ENCODE data around the gene HK3. TPM values are rescaled to one million over a fixed set of nuclear protein-coding genes. Genes with fewer than 3 reads are reported as not detected.

The HK3 gene
- total and polyA plus RNA-seq, 3 experiments from 2014 or later: 1.3 to 1.5 TPM; not detected in 1

GRCh38 chr5:176845392-176845713, 53.8 kb downstream of the HK3 start:
- Mint-ChIP-seq H3K27me3 (peaks cover 19 to 61% of the 10 kb centered on the region in 2 donors), H3K27ac (peak overlapping the region in 1 of 8 donors; percentile 40), H3K4me3 (no peak overlapping the region), H3K9me3 (peaks cover 0 to 1% (median 0%) of the 10 kb centered on the region in 5 donors), H3K36me3 (no peaks in the 10 kb centered on the region), H3K4me1 (no peaks in the 10 kb centered on the region)
- DNase-seq: no peak
- Histone ChIP-seq H3K4me3 (ENCODE audit: low read length) (no peak overlapping the region), H3K27ac (ENCODE audit: low read depth, low read length) (no peak overlapping the region), H3K9me3 (ENCODE audit: low read length) (no peaks in the 10 kb centered on the region), H3K27me3 (ENCODE audit: insufficient read depth, low read length, poor library complexity, severe bottlenecking) (peaks cover 4% of the 10 kb centered on the region), H3K36me3 (ENCODE audit: insufficient read depth, low read length) (no peaks in the 10 kb centered on the region), H3K4me1 (ENCODE audit: insufficient read depth, low read length) (no peaks in the 10 kb centered on the region)
- ChIA-PET CTCF (no interaction called here), POLR2A (no interaction called here)

DNA sequence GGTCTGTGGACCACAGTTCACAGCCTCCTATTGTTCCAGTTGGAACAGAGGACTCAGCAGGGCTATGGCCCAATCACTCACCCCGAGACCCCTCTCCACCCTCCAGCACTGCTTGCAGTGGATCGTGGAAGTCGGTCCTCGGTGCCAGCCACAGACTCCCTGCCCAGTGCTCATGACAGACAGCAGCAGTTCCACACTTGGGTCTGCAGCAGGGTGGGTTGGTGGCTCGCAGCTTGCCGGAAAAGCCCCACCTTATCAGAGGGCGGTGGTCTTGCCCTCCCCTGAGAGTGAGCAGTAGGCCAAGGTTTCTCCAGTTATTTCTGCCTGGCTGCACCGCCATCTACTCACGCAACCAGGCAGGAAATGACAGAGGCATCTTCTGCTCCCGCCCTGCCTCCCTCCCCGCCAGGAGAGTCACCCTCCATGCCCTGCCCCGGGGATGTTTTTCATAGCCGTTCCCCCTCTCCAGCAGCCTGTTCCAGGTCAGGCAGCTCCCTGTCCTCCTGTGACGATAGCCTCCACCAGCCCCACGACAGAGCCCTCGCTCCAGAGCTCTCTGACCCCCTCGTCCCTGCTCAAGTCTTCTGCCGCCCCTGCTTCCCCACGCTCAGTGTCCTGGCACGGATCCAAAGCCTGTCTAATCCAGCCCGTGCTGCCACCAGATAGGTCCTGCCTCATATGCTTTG, 54.3 kb downstream of the HK3 start:
- Histone ChIP-seq H3K4me3 (ENCODE audit: low read length) (no peak overlapping the region), H3K36me3 (ENCODE audit: insufficient read depth, low read length) (no peaks in the 10 kb centered on the region), H3K9me3 (ENCODE audit: low read length) (no peaks in the 10 kb centered on the region), H3K4me1 (ENCODE audit: insufficient read depth, low read length) (no peaks in the 10 kb centered on the region), H3K27me3 (ENCODE audit: insufficient read depth, low read length, poor library complexity, severe bottlenecking) (peaks cover 4% of the 10 kb centered on the region), H3K27ac (ENCODE audit: low read depth, low read length) (no peak overlapping the region)
- Mint-ChIP-seq H3K4me1 (no peaks in the 10 kb centered on the region), H3K27ac (no peak overlapping the region), H3K27me3 (peaks cover 23 to 61% of the 10 kb centered on the region in 2 donors), H3K4me3 (no peak overlapping the region), H3K36me3 (no peaks in the 10 kb centered on the region), H3K9me3 (peaks cover 0 to under 1% (median 0%) of the 10 kb centered on the region in 5 donors)
- POLR2A ChIA-PET: no interaction called here
- DNase-seq: no peak
- CTCF ChIA-PET: no interaction called here

DNA sequence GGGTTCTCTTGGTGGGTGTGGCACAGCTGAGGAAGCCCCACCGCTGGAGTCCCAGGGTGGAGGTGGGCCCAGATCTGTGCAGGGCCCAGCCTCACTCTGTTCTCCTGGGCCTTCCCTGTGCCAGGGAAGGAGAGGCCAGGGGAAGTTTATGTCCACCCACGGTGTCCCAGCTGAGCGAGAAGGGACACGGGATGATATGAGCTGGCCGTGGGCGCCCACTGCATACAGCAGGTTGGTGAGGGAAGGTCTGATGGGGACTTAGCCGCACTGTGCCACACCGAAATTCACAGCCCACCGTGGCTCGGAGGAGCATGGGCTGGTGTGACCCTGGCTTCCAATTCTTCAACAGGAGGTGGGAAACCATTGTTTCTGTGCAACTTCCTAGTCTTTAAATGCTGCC, 54.9 kb downstream of the HK3 start:
- CTCF ChIA-PET: no interaction called here
- no peaks in the 10 kb centered on the region for H3K4me1 Mint-ChIP-seq
- H3K9me3 ChIP-seq (ENCODE audit: low read length): no peaks in the 10 kb centered on the region

DNA sequence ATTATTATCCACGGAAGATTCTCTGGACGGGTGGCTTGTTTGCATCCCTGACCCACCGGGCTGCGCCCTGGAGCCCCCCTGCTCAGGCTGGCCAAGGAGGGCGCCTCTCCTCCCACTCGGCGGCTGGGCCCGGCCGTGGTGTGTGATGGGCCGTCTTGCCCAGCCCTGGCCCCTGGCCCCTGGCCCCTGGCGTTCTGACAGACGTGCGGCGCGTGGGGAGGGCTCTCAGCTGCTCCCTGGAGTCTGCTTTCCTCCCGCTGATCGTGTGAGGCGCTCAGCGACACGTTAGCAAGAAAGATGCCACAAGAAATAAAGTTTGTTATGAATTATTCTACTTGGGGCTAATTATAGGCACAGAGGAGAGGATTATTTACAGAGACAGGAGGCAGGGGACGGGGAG, 55.5 kb downstream of the HK3 start:
- Mint-ChIP-seq H3K36me3 (no peaks in the 10 kb centered on the region), H3K27ac (no peak overlapping the region), H3K27me3 (peaks cover 24 to 61% of the 10 kb centered on the region in 2 donors), H3K9me3 (no peaks in the 10 kb centered on the region), H3K4me1 (no peaks in the 10 kb centered on the region), H3K4me3 (no peak overlapping the region)
- ChIA-PET POLR2A (no interaction called here), CTCF (no interaction called here)
- Histone ChIP-seq H3K27ac (ENCODE audit: low read depth, low read length) (no peak overlapping the region), H3K4me3 (ENCODE audit: low read length) (no peak overlapping the region), H3K36me3 (ENCODE audit: insufficient read depth, low read length) (no peaks in the 10 kb centered on the region), H3K9me3 (ENCODE audit: low read length) (no peaks in the 10 kb centered on the region), H3K4me1 (ENCODE audit: insufficient read depth, low read length) (no peaks in the 10 kb centered on the region), H3K27me3 (ENCODE audit: insufficient read depth, low read length, poor library complexity, severe bottlenecking) (peaks cover 4% of the 10 kb centered on the region)
- no peak for DNase-seq

More for the DNA sequence above, 54.9 kb downstream of the HK3 start:
- H3K27ac ChIP-seq (ENCODE audit: low read depth, low read length): no peak overlapping the region
- H3K4me1 ChIP-seq (ENCODE audit: insufficient read depth, low read length): no peaks in the 10 kb centered on the region
- no peak overlapping the region for H3K4me3 Mint-ChIP-seq
- H3K27me3 Mint-ChIP-seq: peaks cover 24 to 58% of the 10 kb centered on the region in 2 donors
- DNase-seq: no peak
- no peak overlapping the region for H3K4me3 ChIP-seq (ENCODE audit: low read length)
- POLR2A ChIA-PET: no interaction called here
- H3K36me3 Mint-ChIP-seq: no peaks in the 10 kb centered on the region
- H3K9me3 Mint-ChIP-seq: no peaks in the 10 kb centered on the region
- peaks cover 4% of the 10 kb centered on the region for H3K27me3 ChIP-seq (ENCODE audit: insufficient read depth, low read length, poor library complexity, severe bottlenecking)
- H3K36me3 ChIP-seq (ENCODE audit: insufficient read depth, low read length): no peaks in the 10 kb centered on the region
- no peak overlapping the region for H3K27ac Mint-ChIP-seq

DNA sequence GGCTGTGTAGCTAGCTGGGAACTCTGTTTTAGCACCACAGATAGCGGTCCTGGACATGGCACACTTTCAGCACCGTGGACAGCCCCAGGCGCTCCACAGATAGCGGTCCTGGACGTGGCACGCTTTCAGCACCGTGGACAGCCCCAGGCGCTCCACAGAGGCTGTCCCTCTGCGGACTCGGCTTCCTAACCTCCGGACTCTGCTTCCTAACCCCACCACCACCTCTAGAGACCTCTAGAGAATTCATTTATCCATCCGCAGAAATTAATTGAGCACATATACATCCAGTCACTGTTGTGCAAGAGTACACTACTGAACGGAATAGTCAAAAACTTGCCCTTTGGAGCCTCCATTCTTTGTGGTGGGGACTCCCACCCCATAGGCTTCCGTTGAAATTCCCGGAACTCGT, 61.4 kb downstream of the HK3 start:
- no peaks in the 10 kb centered on the region for H3K4me1 Mint-ChIP-seq
- H3K36me3 Mint-ChIP-seq: no peaks in the 10 kb centered on the region
- POLR2A ChIA-PET: no interaction called here
- no peak overlapping the region for H3K4me3 ChIP-seq (ENCODE audit: low read length)
- no peak overlapping the region for H3K27ac ChIP-seq (ENCODE audit: low read depth, low read length)
- H3K9me3 Mint-ChIP-seq: peaks cover 0 to 3% (median 0%) of the 10 kb centered on the region in 5 donors
- peak; percentile 42 to 73 (median 63) for DNase-seq
- H3K9me3 ChIP-seq (ENCODE audit: low read length): no peaks in the 10 kb centered on the region
- no peaks in the 10 kb centered on the region for H3K4me1 ChIP-seq (ENCODE audit: insufficient read depth, low read length)
- H3K27ac Mint-ChIP-seq: no peak overlapping the region
- no peak overlapping the region for H3K4me3 Mint-ChIP-seq
- CTCF ChIA-PET: no interaction called here
- H3K36me3 ChIP-seq (ENCODE audit: insufficient read depth, low read length): no peaks in the 10 kb centered on the region
- H3K27me3 Mint-ChIP-seq: peaks cover 27 to 58% of the 10 kb centered on the region in 2 donors
- H3K27me3 ChIP-seq (ENCODE audit: insufficient read depth, low read length, poor library complexity, severe bottlenecking): peaks cover 8% of the 10 kb centered on the region

DNA sequence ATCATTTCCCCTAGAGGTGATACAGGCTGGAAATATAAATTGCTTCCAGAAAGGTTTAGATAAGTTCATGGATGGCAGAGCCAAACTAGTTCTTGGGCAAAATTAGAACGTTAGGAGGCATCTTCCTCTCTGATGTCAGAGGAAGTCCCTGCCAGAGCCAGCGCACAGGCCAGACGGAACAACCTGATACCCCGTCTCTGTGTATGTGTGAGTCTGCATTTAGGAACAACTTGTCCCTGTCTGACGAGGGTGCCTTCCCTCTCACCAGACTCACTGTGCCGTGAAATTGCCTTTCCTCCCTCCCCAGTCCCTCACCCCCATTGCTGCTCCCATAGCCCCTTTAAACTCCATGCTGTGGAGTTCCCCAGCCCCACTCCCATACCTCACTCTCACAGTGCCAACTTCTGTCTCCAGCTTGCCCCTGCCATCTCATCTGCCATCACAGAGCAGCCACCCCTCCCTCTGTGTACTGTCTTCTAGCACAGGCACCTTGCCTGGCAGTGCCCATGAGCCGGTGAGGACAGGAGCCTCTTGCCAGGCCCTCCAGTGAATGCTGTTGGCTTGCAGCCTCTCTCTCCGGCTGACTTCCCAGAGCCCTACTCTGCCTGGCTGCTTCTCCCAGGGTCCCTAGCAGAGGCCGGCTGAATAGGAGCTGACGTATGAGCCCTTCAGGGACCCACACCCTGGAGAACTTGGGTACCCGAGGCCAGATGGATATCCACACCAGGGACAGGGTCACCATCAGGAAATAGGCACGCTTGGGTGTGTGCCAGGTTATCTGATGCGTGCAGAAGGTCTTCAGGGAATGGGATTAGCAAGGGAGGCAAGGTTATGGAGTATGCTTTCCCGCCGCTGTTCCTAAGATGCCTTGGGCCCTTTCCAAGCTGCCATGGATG, 62.1 kb downstream of the HK3 start:
- Mint-ChIP-seq H3K4me1 (no peaks in the 10 kb centered on the region), H3K27me3 (peaks cover 28 to 56% of the 10 kb centered on the region in 2 donors), H3K9me3 (peaks cover 0 to 3% (median 0%) of the 10 kb centered on the region in 5 donors), H3K4me3 (no peak overlapping the region), H3K36me3 (no peaks in the 10 kb centered on the region), H3K27ac (no peak overlapping the region)
- POLR2A ChIA-PET: no interaction called here
- no peak for DNase-seq
- Histone ChIP-seq H3K27ac (ENCODE audit: low read depth, low read length) (no peak overlapping the region), H3K36me3 (ENCODE audit: insufficient read depth, low read length) (no peaks in the 10 kb centered on the region), H3K4me3 (ENCODE audit: low read length) (no peak overlapping the region), H3K27me3 (ENCODE audit: insufficient read depth, low read length, poor library complexity, severe bottlenecking) (peaks cover 8% of the 10 kb centered on the region), H3K9me3 (ENCODE audit: low read length) (no peaks in the 10 kb centered on the region), H3K4me1 (ENCODE audit: insufficient read depth, low read length) (no peaks in the 10 kb centered on the region)
- CTCF ChIA-PET: no interaction called here

DNA sequence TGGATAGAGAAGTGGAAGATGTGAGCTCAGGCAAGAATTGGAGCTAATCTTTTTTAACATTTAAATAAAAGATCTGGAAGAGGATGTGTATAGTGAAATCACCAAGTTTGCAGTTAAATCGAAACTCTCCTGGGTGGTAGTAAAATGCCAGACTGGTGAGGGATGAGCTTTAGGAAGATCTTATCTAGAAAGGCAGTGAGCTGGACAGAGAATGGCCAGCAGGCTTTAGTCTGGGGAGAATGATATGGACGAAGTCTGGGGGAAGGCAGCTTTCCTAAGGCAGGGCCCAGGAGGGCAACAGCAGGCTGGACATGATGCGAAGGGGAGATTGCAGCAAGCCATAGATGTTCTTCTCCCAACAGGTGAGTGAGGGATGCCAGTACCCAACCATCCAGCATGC, 63.2 kb downstream of the HK3 start:
- no peak overlapping the region for H3K27ac ChIP-seq (ENCODE audit: low read depth, low read length)
- H3K4me3 ChIP-seq (ENCODE audit: low read length): no peak overlapping the region
- Mint-ChIP-seq H3K4me3 (no peak overlapping the region), H3K36me3 (no peaks in the 10 kb centered on the region), H3K27me3 (peaks cover 24 to 48% of the 10 kb centered on the region in 2 donors), H3K9me3 (peaks cover 0 to 3% (median 0%) of the 10 kb centered on the region in 5 donors), H3K4me1 (no peaks in the 10 kb centered on the region), H3K27ac (no peak overlapping the region)
- no peaks in the 10 kb centered on the region for H3K4me1 ChIP-seq (ENCODE audit: insufficient read depth, low read length)
- peaks cover 4% of the 10 kb centered on the region for H3K27me3 ChIP-seq (ENCODE audit: insufficient read depth, low read length, poor library complexity, severe bottlenecking)
- H3K36me3 ChIP-seq (ENCODE audit: insufficient read depth, low read length): no peaks in the 10 kb centered on the region
- CTCF ChIA-PET: no interaction called here
- no peaks in the 10 kb centered on the region for H3K9me3 ChIP-seq (ENCODE audit: low read length)
- no peak for DNase-seq
- POLR2A ChIA-PET: no interaction called here

DNA sequence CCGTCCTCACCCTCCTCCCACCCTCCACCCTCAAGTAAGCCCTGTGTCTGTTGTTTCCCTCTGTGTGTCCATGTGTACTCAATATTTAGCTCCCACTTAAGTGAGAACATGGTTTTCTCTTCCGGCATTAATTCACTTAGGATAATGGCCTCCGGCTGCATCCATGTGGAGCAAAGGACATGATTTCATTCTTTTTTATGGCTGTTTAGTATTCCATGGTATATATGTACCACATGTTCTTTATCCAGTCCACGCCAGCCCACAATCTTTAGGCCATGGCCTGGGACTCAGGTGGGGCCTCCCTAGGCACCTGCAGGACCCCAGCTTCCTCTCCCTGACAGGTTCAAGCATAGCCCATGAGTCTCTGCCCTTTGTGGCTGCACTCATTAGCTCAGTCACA, 65.9 kb downstream of the HK3 start:
- peaks cover 4% of the 10 kb centered on the region for H3K27me3 ChIP-seq (ENCODE audit: insufficient read depth, low read length, poor library complexity, severe bottlenecking)
- H3K36me3 ChIP-seq (ENCODE audit: insufficient read depth, low read length): no peaks in the 10 kb centered on the region
- no peaks in the 10 kb centered on the region for H3K4me1 Mint-ChIP-seq
- CTCF ChIA-PET: no interaction called here
- no peak for DNase-seq
- H3K9me3 Mint-ChIP-seq: peaks cover 0 to 3% (median 0%) of the 10 kb centered on the region in 5 donors
- POLR2A ChIA-PET: no interaction called here
- H3K4me3 Mint-ChIP-seq: no peak overlapping the region
- no peak overlapping the region for H3K27ac ChIP-seq (ENCODE audit: low read depth, low read length)
- no peak overlapping the region for H3K4me3 ChIP-seq (ENCODE audit: low read length)
- H3K27ac Mint-ChIP-seq: no peak overlapping the region
- no peaks in the 10 kb centered on the region for H3K4me1 ChIP-seq (ENCODE audit: insufficient read depth, low read length)
- peaks cover 17 to 34% of the 10 kb centered on the region in 2 donors for H3K27me3 Mint-ChIP-seq
- no peaks in the 10 kb centered on the region for H3K9me3 ChIP-seq (ENCODE audit: low read length)
- no peaks in the 10 kb centered on the region for H3K36me3 Mint-ChIP-seq

Data from CD8-positive, alpha-beta memory T cell (primary cell).